ENCODE results near the gene TIGD7.
"Not testable (repeated sequence)": the region's sequence is repeated elsewhere in the genome, so short reads cannot be mapped to it uniquely, and the experiment has no call there.

The TIGD7 gene

DNA sequence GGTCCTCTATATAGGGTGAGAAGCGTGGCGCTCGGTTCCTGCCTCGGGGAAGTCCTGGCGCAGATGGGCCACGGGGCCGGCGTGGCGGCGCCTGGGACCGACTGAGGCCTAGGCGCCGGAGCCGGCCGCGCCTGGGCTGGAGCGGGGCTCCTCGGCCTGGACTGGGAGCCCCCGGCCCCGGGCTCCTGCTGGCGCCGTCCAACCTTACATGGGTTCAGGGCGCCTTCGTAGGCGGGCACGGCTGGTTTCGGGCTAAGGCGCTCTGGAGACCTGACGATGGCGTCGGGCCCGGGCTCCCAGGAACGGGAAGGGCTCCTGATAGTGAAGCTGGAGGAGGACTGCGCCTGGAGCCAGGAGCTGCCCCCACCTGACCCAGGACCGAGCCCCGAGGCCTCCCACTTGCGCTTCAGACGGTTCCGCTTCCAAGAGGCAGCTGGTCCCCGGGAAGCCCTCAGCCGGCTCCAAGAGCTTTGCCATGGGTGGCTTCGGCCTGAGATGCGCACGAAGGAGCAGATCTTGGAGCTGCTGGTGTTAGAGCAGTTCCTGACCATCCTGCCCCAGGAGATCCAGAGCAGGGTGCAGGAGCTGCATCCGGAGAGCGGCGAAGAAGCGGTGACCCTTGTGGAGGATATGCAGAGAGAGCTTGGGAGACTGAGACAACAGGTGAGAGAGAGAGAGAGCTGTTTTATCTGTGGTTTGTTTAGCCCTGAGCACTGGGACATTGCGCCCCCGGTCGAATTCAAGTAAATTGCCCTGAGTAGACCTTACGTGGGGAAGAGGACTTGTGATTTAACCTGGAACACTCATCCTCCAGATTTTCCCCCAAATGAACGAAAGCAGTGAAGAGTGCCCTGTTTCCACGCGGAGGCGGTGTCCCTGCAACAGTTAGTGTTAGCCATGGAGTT lies 21.4 kb downstream of the TIGD7 start:
- DNase-seq (ENCODE audit: extremely low spot score, insufficient read length, low read depth), result no peak
- no peak for FAIRE-seq

DNA sequence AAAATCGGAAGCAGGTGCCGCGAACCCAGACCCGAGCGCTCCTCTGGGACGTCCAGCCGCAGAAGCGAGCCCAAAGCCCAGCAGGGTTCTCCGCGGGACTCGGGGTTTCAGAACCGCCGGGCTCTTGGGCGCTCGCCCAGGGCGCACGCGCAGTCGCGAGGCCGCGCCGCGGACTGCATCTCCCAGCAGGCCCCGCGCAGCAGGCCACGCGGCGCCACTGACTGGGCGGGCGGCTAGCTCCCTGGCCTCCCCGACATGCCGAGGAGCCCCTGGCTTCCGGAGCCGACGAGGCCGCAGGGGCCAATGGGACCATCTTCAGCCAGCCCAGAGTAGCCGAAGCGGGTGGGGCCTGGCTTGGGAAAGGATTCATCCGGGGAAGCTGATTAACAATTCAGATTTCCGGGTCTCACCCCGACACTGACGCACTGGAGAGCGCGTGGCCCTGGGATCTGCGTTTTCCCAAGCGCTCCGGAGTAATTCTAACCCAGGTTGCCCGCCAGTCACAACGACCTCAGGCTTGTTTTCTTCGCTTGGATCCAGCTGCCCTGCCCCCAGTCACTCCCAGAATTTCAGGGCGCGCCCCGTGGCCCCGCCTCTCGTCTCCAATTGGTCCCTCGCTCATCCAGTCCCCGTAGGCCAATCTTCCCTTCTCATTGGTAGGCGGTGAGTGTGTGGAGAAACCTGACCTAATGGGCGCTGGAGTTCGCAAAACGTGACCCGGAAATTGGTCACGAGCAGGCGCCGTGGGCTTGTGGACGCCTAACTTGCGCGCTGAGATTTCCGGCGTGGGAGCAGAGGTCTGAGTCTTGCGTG lies 22.3 kb downstream of the TIGD7 start, which contains the start of gene ZNF263:
Gene ZNF263 (plus strand): TSS at position 762 of the 813 bp plus-strand sequence. CDS start 328 bp downstream, outside the sequence.
- DNase-seq (ENCODE audit: extremely low spot score, insufficient read length, low read depth) (peak; percentile 91), FAIRE-seq (peak; percentile 98)

DNA sequence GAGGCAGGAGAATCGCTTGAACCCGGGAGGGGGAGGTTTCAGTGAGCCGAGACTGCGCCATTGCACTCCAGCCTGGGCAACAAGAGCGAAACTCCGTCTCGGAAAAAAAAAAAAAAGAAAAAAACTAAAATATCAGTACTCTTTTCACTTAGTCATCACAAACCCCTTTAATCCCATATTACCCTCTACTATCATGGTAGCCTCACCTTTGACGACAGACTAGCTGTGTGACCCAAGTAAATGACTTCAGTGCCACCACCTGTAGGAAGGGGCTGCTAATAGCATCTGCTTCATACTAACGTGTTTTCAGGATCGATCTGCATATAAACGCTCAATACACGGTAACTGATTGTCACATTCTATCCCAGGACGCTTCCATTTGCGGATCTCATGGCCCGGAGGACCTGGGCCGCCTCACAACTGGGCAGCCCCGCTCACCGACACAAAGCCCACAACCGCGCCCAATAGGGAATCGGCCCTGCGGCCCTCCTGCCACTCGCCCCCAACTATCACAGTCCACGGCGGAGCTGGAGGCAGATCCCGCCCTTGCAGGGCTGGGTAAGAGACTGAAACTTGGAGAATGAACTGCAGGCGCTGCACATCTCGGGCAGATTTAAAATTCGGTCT lies 23.0 kb downstream of the TIGD7 start:
- no peak for FAIRE-seq
- no peak for DNase-seq (ENCODE audit: extremely low spot score, insufficient read length, low read depth)

DNA sequence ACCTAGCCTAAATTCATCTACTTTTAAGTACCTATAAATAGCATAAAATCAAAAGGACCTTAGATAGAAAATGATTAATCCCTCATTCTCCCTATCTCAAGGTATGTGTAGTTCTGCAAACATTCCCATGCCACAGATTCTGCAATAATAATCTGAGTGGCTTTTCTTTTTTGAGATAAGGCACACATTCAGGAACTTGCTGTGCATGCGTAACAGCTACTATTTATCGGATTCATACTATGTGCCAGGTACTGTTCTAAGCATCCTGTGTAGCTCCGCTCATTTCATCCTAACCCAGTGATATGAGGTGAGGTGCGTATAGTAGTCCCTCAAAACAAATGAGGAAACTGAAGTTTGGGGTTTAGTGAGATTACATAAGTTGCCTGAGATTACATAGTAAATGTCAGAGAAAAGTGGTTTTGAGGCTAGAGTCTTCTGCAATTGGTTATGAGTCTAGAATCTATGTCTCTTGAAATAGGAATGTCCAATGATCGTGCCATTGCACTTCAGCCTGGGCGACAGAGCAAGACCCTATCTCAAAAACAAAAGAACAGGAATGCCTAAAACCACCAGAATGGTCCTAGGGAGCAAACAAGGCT lies 23.9 kb downstream of the TIGD7 start:
- FAIRE-seq (no peak), DNase-seq (ENCODE audit: extremely low spot score, insufficient read length, low read depth) (no peak)

DNA sequence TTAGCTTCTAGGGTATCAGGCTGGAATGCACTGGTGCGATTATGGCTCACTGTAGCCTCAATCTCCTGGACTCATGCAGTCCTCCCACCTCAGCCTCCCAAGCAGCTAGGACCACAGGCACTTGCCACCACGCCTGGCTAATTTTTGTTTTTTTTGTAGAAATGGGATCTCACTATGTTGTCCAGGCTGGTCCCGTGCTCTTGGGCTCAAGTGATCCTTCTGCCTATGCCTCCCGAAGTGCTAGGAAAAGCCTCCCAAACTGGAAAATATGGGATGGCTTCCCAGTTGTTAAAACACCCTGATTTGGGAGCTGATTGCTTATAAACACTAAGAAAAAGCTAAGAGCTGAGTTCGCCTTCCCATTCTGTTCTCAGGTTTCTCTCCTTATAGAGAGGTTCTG lies 28.6 kb downstream of the TIGD7 start:
- no peak for FAIRE-seq

DNA sequence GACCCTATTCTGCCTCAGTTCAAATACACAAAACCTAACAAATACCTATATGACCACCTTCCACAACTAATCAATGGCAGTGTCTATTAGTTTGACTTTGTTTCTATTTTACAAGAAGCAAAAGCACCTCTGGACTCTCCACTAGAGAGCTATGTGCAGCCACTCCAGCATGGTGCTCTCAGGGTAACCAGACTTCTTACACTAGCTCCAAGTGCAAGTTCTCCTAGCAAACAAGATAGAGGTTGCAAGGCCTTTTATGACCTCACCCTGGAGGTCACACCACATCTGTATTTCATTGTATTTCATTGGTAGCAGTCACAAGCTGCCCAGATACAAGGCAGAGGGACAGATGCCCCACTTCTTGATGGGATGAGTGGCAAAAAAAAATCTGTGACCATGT lies 30.3 kb downstream of the TIGD7 start:
- no peak for FAIRE-seq
- no peak for DNase-seq (ENCODE audit: extremely low spot score, insufficient read length, low read depth)

More for the DNA sequence above, 28.6 kb downstream of the TIGD7 start:
- DNase-seq (ENCODE audit: extremely low spot score, insufficient read length, low read depth), result no peak

DNA sequence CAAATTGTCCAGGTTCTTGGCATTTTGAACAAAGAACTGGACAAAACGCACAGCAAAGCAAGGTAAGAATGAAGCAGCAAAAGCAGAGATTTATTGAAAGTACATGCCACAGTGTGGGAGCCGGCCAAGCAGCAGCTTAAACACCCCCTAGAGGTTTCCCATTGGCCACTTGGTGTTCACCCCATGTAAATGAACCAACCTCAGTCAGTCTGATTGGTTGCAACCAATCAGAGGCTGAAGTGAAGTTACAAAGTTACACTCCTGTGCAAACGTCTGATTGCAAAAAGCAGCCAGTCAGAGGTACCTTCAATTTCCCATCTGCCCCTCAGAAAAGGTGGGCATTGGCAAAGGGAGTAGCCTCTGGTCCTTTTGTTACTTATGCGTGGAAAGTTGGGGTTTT lies 30.7 kb downstream of the TIGD7 start:
- FAIRE-seq (no peak), DNase-seq (ENCODE audit: extremely low spot score, insufficient read length, low read depth) (no peak)

DNA sequence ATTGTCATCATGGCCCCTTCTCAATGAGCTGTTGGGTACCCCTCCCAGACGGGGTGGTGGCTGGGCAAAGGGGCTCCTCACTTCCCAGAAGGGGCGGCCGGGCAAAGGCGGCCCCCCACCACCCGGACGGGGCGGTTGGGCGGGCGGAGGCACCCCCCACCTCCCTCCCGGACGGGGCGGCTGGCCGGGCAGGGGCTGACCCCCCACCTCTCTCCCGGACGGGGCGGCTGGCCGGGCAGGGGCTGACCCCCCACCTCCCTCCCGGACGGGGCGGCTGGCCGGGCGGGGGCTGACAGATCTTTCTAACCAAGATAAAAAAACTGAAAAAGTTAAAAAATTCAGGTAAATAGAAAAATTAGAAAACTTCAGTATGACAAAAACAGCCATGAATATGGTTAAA lies 33.9 kb downstream of the TIGD7 start:
- not testable (repeated sequence) for DNase-seq (ENCODE audit: extremely low spot score, insufficient read length, low read depth); FAIRE-seq

DNA sequence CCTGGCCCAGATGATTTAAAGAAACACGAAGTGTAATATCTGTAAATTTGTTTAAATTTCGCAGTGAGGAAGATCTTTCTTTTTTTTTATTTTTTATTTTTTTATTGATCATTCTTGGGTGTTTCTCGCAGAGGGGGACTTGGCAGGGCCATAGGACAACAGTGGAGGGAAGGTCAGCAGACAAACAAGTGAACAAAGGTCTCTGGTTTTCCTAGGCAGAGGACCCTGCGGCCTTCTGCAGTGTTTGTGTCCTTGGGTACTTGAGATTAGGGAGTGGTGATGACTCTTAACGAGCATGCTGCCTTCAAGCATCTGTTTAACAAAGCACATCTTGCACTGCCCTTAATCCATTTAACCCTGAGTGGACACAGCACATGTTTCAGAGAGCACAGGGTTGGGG lies 34.5 kb downstream of the TIGD7 start:
- not testable (repeated sequence) for FAIRE-seq; DNase-seq (ENCODE audit: extremely low spot score, insufficient read length, low read depth)

DNA sequence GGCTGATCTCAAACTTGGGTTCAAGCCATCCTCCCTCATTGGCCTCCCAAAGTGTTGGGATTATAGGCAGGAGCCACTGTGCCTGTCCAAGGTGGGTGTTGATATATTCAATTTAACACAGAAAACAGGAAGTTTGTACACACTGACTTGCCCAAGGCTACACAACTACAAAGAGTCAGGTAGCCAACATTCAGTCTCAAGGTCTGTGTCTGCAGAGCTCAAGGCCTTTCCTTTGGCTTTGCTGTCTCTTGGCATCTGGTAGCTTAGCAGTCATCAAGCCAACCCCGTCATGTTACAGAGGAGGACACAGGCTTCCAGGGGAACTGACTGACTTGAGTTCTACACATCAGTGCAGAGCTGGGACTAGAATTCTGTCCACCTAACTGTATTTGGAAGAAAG lies 36.9 kb downstream of the TIGD7 start:
- no peak for DNase-seq (ENCODE audit: extremely low spot score, insufficient read length, low read depth)
- no peak for FAIRE-seq

DNA sequence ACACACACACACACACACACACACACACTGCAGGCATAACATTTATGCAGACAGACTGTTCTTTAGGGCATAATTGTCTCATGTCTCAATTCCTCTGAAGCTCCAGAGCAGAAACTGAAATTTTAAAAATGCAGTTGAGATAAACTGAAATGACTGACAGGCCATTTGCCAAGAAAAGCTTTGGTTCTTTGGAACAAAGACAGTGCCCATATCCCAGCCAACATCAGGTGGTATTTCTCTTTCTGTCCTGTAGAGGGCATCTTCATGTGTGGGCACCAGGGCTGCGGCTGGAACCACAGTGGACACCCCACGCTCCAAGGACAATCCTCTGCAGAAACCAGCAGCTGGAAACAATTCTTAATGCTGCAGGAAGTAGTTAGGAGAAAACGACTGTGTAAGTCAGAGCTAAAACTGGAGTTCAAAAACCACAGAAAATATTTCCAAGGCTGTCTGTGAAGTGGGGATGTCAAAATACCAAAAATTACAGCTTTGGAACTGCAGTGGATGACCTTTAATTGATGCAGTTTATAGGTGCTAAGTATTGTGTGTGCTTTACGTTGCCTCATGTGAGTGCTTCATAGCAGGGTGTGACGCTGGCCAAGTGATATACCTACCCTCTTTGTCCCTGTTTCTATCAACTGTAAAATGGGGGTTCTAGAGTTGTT lies 38.2 kb downstream of the TIGD7 start:
- FAIRE-seq, result no peak

DNA sequence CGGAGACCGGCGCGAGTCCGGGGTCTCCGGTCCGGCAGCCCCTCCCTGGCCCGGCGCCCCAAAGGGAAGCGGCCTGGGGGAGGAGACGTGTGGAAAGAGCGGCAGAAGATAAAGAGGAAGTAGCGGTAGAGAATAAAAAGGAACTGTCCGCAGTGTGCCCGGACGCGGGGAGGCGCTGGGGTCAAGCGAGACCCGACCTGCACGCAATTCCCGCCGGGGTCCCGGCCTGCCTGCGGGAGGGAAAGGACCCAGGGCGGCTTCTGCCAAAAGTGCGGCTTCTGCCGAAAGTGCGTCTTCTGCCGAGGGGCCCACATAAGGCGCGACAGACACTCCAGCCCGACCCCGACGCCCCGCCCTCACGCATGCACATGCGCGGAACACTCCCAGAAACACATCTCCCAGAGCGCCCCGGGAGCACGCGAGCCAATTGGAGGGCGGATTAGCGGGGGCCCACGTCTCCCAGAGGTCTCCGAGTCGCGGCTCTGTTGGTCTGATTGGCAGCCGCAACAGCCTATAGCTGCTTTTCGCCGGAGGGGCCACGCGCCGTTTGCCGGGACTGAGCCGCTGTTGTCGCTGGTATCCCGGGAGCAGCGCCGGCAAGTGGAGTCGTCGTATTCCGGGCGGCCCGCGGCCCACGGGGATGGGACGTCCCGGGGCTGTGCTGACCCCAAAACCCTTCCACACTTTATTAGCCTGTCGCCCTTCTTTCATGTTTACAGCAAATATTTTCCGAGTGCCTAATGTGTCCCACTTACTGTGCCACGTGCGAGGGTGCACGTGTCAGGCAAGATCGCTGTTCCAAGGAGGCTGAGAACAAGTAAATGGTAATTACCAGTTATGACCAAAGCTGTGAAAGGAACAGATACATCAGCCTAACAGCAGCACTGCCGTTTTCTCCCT lies 40.8 kb downstream of the TIGD7 start:
- DNase-seq (ENCODE audit: extremely low spot score, insufficient read length, low read depth) (peak; percentile 93), FAIRE-seq (peak; percentile 89)

More for the DNA sequence above, 38.2 kb downstream of the TIGD7 start:
- no peak for DNase-seq (ENCODE audit: extremely low spot score, insufficient read length, low read depth)

DNA sequence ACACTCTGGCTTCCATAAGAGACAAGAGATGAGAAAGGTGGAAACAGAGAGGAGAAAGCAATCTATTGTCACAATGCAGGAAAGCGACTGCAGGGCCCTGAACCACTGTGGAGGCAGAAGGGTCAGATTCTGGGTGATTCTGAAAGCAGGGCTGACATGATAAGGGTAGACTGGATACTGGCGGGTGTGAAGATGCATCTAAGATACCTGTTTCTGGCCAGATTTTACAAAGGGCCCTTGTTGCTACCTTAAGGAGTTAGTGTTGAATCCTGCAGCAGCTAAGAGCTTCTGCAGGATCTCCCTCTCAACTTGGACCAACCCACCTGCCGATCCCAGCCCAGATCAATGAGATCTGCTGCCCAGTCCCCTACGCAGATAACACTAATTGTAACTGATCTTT lies 42.7 kb downstream of the TIGD7 start:
- no peak for DNase-seq (ENCODE audit: extremely low spot score, insufficient read length, low read depth)

DNA sequence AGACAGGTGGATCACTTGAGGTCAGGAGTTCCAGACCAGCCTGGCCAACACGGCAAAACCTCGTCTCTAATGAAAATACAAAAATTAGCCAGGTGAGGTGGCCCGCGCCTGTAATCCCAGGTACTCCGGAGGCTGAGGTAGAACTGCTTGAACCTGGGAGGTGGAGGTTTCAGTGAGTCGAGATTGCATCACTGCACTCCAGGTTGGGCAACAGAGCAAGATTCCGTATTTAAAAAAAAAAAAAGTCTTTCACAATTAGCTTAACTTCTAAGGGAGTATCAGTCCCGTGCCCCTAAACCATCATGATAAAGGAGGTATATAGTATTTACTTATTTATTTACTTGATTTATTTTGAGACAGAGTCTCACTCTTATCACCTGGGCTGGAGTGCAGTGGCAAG lies 45.4 kb downstream of the TIGD7 start:
- no peak for FAIRE-seq
- DNase-seq (ENCODE audit: extremely low spot score, insufficient read length, low read depth), result no peak

More for the DNA sequence above, 42.7 kb downstream of the TIGD7 start:
- no peak for FAIRE-seq

DNA sequence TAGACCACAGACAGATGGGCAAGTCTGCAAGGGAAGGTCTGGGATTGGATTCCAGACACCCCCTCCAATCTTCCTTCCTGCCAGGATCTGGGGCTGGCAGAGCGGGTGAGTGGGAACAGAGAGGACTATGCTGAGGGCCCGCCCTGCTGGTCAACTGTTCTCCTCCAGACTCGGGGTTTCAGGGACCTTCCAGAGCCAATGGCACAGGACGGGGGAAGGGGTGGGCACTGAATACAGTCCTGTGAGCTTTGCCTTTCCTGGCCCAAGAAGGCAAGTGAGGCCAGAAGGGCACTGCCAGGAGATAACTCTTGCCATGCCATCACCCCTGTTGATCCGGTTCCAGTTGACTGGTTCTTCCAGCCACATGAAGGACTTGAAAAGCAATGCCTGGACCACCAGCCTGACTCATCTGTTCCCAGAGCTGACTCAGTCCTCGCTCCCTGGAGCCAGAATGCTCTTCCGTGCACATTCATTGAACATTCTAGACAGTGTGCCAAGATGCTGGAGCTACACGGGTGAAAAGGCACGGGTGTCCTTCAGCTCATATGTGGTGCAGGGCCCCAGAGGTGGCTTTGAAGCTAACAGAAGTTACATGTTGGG lies 48.3 kb downstream of the TIGD7 start:
- no peak for FAIRE-seq
- DNase-seq (ENCODE audit: extremely low spot score, insufficient read length, low read depth), result no peak

DNA sequence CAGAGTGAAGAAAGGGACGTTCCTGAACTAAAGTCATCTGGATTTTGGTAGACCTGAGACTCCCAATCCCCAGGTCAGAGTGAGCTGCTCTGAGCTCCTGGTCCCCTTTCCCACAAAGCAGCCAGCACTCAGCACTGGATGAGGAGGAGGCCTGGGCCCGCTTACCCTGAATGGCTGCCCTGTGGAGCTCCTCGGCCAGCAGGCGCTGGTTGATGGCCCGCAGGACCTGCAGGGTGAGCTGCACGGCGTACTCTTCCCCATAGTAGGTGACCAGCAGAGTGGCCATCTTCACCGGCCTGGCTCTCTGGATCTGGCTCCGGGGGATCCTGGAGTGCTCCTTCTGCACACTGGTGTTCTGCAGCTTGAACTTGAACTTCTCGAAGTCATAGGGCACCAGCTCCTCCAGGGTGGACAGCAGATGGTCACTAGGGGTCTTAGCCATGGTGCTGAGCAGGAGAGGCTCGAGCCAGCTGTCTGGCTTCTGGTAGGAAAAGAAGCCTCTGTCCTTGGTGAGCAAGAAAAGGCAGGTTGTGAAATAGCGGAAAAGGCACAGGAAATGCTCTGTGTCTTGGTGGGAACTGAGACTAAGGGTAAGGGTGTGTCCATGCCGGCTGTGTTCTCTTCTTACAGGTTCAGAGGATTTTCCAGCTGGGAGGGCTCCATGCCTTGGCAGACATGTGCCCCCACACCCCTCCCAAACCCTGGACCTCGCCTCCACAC lies 48.9 kb downstream of the TIGD7 start, which contains the start of gene MEFV:
Gene MEFV (minus strand): TSS at position 488 of the 720 bp plus-strand sequence. CDS start 46 bp downstream, at position 442.
- FAIRE-seq (no peak), DNase-seq (ENCODE audit: extremely low spot score, insufficient read length, low read depth) (no peak)

DNA sequence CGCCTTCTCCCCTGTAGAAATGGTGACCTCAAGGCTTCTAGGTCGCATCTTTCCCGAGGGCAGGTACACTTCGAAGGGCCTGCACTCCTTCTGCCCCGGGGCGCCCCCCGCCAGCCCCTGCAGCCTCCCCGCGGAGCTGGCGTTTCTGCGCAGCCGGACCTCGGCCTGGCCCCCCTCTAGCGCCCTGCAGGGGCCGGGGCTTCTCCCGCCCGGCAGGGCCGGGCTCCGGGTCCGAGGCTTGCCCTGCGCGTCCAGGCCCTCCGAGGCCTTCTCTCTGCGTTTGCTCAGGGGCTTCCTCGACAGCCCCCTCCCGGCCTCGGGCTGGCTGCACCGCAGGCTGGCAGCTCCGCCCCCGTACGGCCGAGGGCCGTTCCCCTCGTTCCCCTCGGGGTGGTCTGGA lies 50.9 kb downstream of the TIGD7 start:
- no peak for DNase-seq (ENCODE audit: extremely low spot score, insufficient read length, low read depth)
- no peak for FAIRE-seq

Data from GM18507 (cell line).